Measurements from ENCODE around the gene KCTD10. TPM values are rescaled to one million over a fixed set of nuclear protein-coding genes. Genes with fewer than 3 reads are reported as not detected.

Gene KCTD10
- 44.9 and 45.7 TPM in 2 replicates for total RNA-seq (2022)
- percentile 79 among the genes with signal in this experiment for Bru-seq, nascent RNA
- BruChase-seq, experiment 1, labeled RNA remaining after a 6-hour chase: percentile 87 among the genes with signal in this experiment
- percentile 88 among the genes with signal in this experiment for BruChase-seq, experiment 2, labeled RNA remaining after a 2-hour chase
- long read RNA-seq, full-length matches to known transcripts: 85 of 147 reads
- long read RNA-seq, partial matches to known transcripts: 22 of 147 reads
- long read RNA-seq, other reads (novel, unspliced or antisense): 40 of 147 reads

GRCh38 chr12:109477185-109477962, at the start of gene KCTD10, which contains the start of gene UBE3B:
Gene KCTD10, minus strand, starts transcription at chr12:109477300. Its CDS starts 38 bp downstream, at chr12:109477262.
Gene UBE3B, plus strand, starts transcription at chr12:109477634. Its CDS starts 5,918 bp downstream, at chr12:109483552.
- TF ChIP-seq CTCF (IDR thresholded peaks at IDR 0.05; ENCODE audit: unreplicated experiment): no peak
- Mint-ChIP-seq H3K36me3 (ENCODE audit: insufficient read depth, unreplicated experiment) (peaks cover 14% of the 10 kb centered on the region), H3K4me3 (ENCODE audit: unreplicated experiment) (peak within 1 kb of the TSS; percentile 88), H3K27ac (ENCODE audit: low read depth, unreplicated experiment) (peak within 1 kb of the TSS; percentile 100), H3K4me1 (ENCODE audit: insufficient read depth, unreplicated experiment) (peaks cover 3% of the 10 kb centered on the region), H3K9me3 (ENCODE audit: unreplicated experiment) (no peaks in the 10 kb centered on the region), H3K27me3 (ENCODE audit: insufficient read depth, unreplicated experiment) (no peaks in the 10 kb centered on the region)
- intact Hi-C loops (cut with micrococcal nuclease): loop anchor here (1.0 to 2.0 kb wide), 3 partner anchors 15 to 49 kb away; no protein-coding TSS in a partner anchor
- DNase-seq (ENCODE audit: unreplicated experiment): peak; percentile 88
- POLR2A ChIA-PET: interaction anchor here (0.6 to 8.5 kb wide), 14 partner anchors 9 to 1588 kb away, joined by 3 to 130 read pairs (median 4); partner anchors contain the start of genes MMAB and MVK
- CTCF ChIA-PET: interaction anchor here (0.7 to 1.5 kb wide), 5 partner anchors 10 to 44 kb away, joined by 3 to 7 read pairs (median 3); no protein-coding TSS in a partner anchor
- BruUV-seq (replicated peaks): no TSS peak

- POLR2A ChIA-PET: no interaction called here
- no peaks in the 10 kb centered on the region for H3K9me3 Mint-ChIP-seq (ENCODE audit: unreplicated experiment)
- no peak for DNase-seq (ENCODE audit: unreplicated experiment)
- CTCF ChIA-PET: interaction anchor here (0.6 to 1.7 kb wide), 6 partner anchors 9 to 895 kb away, joined by 3 to 7 read pairs (median 3); no protein-coding TSS in a partner anchor
- no peak for TF ChIP-seq CTCF (IDR thresholded peaks at IDR 0.05; ENCODE audit: unreplicated experiment)
- H3K36me3 Mint-ChIP-seq (ENCODE audit: insufficient read depth, unreplicated experiment): peaks cover 65% of the 10 kb centered on the region
- H3K4me1 Mint-ChIP-seq (ENCODE audit: insufficient read depth, unreplicated experiment): no peaks in the 10 kb centered on the region
- H3K27ac Mint-ChIP-seq (ENCODE audit: low read depth, unreplicated experiment): no peak overlapping the region
- H3K27me3 Mint-ChIP-seq (ENCODE audit: insufficient read depth, unreplicated experiment): no peaks in the 10 kb centered on the region
- H3K4me3 Mint-ChIP-seq (ENCODE audit: unreplicated experiment): no peak overlapping the region
- BruUV-seq (replicated peaks): no TSS peak
- intact Hi-C loops (cut with micrococcal nuclease): no loop called here
Observed at GRCh38 chr12:109525279-109525585, 48.1 kb upstream of the KCTD10 start.

- BruUV-seq (replicated peaks): no TSS peak
- CTCF ChIA-PET: interaction anchor here (0.6 to 1.7 kb wide), 7 partner anchors 9 to 273 kb away, joined by 3 to 7 read pairs (median 3); no protein-coding TSS in a partner anchor
- Mint-ChIP-seq H3K27me3 (ENCODE audit: insufficient read depth, unreplicated experiment) (no peaks in the 10 kb centered on the region), H3K9me3 (ENCODE audit: unreplicated experiment) (no peaks in the 10 kb centered on the region), H3K27ac (ENCODE audit: low read depth, unreplicated experiment) (no peak overlapping the region), H3K4me3 (ENCODE audit: unreplicated experiment) (no peak overlapping the region), H3K36me3 (ENCODE audit: insufficient read depth, unreplicated experiment) (peaks cover 71% of the 10 kb centered on the region), H3K4me1 (ENCODE audit: insufficient read depth, unreplicated experiment) (no peaks in the 10 kb centered on the region)
- no peak for TF ChIP-seq CTCF (IDR thresholded peaks at IDR 0.05; ENCODE audit: unreplicated experiment)
- DNase-seq (ENCODE audit: unreplicated experiment): no peak
- POLR2A ChIA-PET: no interaction called here
- intact Hi-C loops (cut with micrococcal nuclease): no loop called here
Observed at GRCh38 chr12:109524466-109525278, 47.6 kb upstream of the KCTD10 start.

Measured in MCF 10A (cell line).